Measurements from ENCODE around the gene TSC22D4. TPM values are rescaled to one million over a fixed set of nuclear protein-coding genes. Genes with fewer than 3 reads are reported as not detected.
"Not testable (repeated sequence)": the region's sequence is repeated elsewhere in the genome, so short reads cannot be mapped to it uniquely, and the experiment has no call there.

Gene TSC22D4
- total and polyA plus RNA-seq, 8 donors = 47.0 to 65.1 (median 56.1) TPM

- TF ChIP-seq, protein P1, sequence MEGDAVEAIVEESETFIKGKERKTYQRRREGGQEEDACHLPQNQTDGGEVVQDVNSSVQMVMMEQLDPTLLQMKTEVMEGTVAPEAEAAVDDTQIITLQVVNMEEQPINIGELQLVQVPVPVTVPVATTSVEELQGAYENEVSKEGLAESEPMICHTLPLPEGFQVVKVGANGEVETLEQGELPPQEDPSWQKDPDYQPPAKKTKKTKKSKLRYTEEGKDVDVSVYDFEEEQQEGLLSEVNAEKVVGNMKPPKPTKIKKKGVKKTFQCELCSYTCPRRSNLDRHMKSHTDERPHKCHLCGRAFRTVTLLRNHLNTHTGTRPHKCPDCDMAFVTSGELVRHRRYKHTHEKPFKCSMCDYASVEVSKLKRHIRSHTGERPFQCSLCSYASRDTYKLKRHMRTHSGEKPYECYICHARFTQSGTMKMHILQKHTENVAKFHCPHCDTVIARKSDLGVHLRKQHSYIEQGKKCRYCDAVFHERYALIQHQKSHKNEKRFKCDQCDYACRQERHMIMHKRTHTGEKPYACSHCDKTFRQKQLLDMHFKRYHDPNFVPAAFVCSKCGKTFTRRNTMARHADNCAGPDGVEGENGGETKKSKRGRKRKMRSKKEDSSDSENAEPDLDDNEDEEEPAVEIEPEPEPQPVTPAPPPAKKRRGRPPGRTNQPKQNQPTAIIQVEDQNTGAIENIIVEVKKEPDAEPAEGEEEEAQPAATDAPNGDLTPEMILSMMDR (IDR thresholded peaks at IDR 0.05) = no peak
- DNase-seq = no peak
- Histone ChIP-seq H3K9me3 (no peaks in the 10 kb centered on the region), H3K27ac (peak overlapping the region in 1 of 2 donors; percentile 33), H3K4me1 (peaks cover 0 to 40% of the 10 kb centered on the region in 2 donors), H3K27me3 (no peaks in the 10 kb centered on the region), H3K36me3 (no peaks in the 10 kb centered on the region), H3K4me3 (no peak overlapping the region)
- ATAC-seq = no peak
- intact Hi-C loops (cut with DNase I) = no loop called here
Measured at GRCh38 chr7:100446040-100446439, 33.0 kb downstream of the TSC22D4 start.

DNA sequence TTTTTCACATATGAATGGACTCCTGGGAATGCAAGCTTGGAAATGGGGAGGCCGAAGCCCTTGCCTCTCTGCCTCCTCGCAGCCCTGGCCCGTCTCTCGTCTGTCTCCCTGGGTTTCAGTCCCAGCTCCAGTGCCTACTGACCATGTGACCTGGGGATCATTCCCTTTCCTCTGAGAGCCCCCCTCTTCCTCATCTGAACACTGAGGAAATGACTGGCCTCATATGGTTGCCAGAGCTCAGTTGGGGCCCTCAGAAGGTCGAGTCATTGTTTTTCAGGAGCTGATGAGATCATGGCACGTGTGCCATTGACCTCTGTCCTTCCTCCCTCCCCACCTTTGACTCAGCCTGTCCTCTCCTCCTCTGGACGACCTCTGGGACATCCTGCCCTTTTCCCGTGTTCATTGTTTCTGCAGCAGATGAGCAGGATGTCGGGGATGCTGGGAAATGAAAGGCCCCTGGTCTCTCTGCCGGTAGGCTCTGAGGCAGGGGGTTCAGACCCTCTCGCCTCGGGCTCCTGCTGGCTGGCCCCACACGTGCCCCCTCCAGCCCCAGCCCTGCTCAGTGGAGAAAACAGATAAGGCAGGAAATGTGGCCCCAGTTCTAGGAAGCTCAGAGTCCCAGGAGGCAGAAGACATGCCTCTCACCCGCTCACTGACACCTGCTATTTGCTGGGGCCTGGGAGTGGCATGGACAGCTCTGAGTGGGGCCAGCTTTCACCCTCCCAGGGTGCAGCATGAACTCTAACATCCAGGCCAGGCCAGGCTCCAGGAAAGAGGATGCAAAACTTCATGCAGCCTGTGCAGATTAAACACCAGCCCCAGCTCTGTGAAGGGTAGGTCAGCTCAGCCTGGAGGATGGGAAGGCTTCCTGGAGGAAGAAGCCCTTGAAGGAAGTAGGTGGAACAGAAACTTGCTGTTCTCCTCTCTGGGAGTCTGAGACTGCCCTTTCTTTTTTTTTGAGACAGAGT is 34.4 kb downstream of the TSC22D4 start:
- intact Hi-C loops (cut with DNase I) = no loop called here
- ATAC-seq (peak; percentile 68), DNase-seq (peak in 2 of 4 donors; percentile 41 to 48)
- Histone ChIP-seq H3K27ac (peak overlapping the region; percentile 56 to 74), H3K4me1 (peaks cover 0 to 26% of the 10 kb centered on the region in 2 donors), H3K4me3 (no peak overlapping the region), H3K27me3 (no peaks in the 10 kb centered on the region), H3K36me3 (no peaks in the 10 kb centered on the region), H3K9me3 (no peaks in the 10 kb centered on the region)
- TF ChIP-seq, protein P1 (IDR thresholded peaks at IDR 0.05) = no peak

DNA sequence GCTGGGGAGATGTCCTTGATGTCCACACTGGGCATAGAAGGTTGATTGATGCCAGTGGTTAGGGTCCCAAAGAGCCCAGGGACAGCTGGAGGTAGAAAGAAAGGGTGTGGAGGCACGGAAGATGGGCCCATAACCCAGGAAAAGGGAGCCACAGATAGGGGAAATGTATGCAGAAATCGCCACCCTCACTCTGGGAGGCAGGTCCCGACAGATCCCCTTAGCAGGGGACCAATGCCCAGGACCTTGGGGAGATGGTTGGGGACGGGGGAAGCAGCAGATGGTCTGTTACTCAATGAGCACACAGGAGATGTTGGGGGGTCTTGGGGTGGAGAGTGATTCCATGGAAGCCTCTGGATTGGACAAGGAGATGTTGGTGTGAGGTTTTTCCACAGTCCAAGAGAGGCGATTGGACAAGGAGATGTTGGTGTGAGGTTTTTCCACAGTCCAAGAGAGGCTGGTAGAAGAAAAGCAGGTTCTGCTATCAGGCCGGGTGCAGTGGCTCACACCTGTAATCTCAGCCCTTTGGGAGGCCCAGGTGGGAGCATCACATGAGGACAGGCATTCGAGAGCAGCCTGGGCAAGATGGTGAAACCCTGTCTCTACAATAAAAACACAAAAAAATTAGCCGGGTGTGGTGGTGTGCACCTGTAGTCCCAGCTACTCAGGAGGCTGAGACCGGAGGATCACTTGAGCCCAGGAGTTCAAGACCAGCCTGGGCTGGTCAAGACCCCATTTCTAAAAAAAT is 35.7 kb downstream of the TSC22D4 start:
- TF ChIP-seq, protein P1 (IDR thresholded peaks at IDR 0.05) = no peak
- ATAC-seq = no peak

DNA sequence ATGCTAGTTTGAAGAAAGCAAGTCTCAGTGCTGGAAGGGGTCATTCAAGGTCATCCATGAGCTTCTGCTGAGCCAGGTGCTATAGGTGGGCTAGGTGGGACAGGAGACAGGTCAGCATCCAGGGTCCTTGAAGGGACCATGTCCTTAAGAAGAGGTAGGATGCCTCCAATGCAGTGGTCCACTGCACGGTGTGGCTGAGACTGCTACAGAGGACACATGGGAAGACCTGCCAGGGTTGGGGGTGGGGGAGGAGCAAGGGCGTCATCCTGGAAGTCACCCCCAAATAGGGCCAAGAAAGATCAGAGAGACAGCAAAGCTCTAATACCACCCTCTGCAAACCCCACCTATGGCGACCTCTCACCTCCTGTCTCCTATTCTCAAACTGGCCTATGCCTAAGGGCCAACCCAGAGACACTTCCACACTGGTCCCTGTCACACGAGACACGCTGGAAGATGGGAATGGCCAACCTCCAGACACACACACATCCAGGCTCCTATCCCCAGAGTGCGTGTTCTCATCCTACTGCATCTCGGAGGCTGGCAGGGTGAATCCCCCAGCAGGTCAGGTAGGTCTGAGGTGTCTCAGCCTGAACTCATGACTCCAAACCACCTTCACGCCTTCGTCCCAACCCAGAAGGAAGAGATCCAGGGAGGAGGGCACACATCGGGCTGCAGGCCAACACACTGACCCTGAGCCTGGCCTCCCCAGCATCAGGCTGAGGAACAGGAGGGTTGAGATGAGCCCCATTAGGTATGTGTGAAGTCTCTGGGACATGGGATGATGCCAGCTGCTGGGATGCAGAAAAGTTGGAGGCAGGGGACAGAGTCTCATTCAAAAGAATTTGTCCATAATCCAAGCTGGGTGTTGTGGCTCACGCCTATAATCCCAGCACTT is 37.1 kb downstream of the TSC22D4 start:
- no peaks in the 10 kb centered on the region for H3K36me3 ChIP-seq
- ATAC-seq (no peak), DNase-seq (peak in 1 of 4 donors; percentile 8)
- no peak overlapping the region for H3K4me3 ChIP-seq
- TF ChIP-seq, protein P1 (IDR thresholded peaks at IDR 0.05) = no peak
- no peaks in the 10 kb centered on the region for H3K9me3 ChIP-seq
- no peaks in the 10 kb centered on the region for H3K27me3 ChIP-seq
- intact Hi-C loops (cut with DNase I) = no loop called here
- peaks cover 0 to 29% of the 10 kb centered on the region in 2 donors for H3K4me1 ChIP-seq
- no peak overlapping the region for H3K27ac ChIP-seq

More for the DNA sequence above, 35.7 kb downstream of the TSC22D4 start:
- Histone ChIP-seq H3K27ac (peak overlapping the region; percentile 8 to 50), H3K36me3 (no peaks in the 10 kb centered on the region), H3K9me3 (no peaks in the 10 kb centered on the region), H3K27me3 (no peaks in the 10 kb centered on the region), H3K4me3 (no peak overlapping the region), H3K4me1 (peaks cover 0 to 24% of the 10 kb centered on the region in 2 donors)
- DNase-seq = peak in 1 of 4 donors; percentile 25
- intact Hi-C loops (cut with DNase I) = no loop called here

- peak overlapping the region in 1 of 2 donors; percentile 34 for H3K27ac ChIP-seq
- H3K4me3 ChIP-seq; H3K9me3 ChIP-seq; intact Hi-C loops (cut with DNase I); H3K36me3 ChIP-seq; H3K27me3 ChIP-seq; ATAC-seq: not testable (repeated sequence)
- peaks cover 6 to 25% of the 10 kb centered on the region in 2 donors for H3K4me1 ChIP-seq
- DNase-seq = peak in 1 of 4 donors; percentile 18
Measured at GRCh38 chr7:100439244-100439643, 39.8 kb downstream of the TSC22D4 start.

GRCh38 chr7:100438731-100439130 is 40.3 kb downstream of the TSC22D4 start:
- H3K27ac ChIP-seq; H3K4me3 ChIP-seq; H3K9me3 ChIP-seq; ATAC-seq; DNase-seq; intact Hi-C loops (cut with DNase I); H3K27me3 ChIP-seq: not testable (repeated sequence)
- peaks cover 0 to 13% of the 10 kb centered on the region in 2 donors for H3K36me3 ChIP-seq
- H3K4me1 ChIP-seq = peaks cover 6 to 27% of the 10 kb centered on the region in 2 donors
